Measurements from ENCODE around the gene TMEM205. TPM values are rescaled to one million over a fixed set of nuclear protein-coding genes. Genes with fewer than 3 reads are reported as not detected.

TMEM205 gene
- total and polyA plus RNA-seq, 2 of the 8 experiments (the other 6 are each of a cell fraction or from before 2014, with no cell fraction given): 73.5 to 423 TPM

- no peak for TF ChIP-seq RNF2 (IDR thresholded peaks at IDR 0.05; ENCODE audit: borderline replicate concordance, low read depth, low read length, missing control alignments, poor library complexity, severe bottlenecking)
- no peak for TF ChIP-seq CEBPB (IDR thresholded peaks at IDR 0.05; ENCODE audit: low read depth, low read length)
- no peak for TF ChIP-seq NANOG (IDR thresholded peaks at IDR 0.05; ENCODE audit: insufficient read depth, low read depth, low read length, poor library complexity, severe bottlenecking)
Measured at GRCh38 chr19:11373166-11373884, 27.3 kb upstream of the TMEM205 start (continued).
